Tibial nerve (tissue), 4 donors: ENCODE data around the gene ATXN7L1. TPM values are rescaled to one million over a fixed set of nuclear protein-coding genes. Genes with fewer than 3 reads are reported as not detected.

Experiments
- DNase-seq, 2 donors: peaks; one replicate each; pipeline ENCODE4 v3.0.0-alpha.2; 2019; ENCODE audit warnings: low spot score in 2 of 2
- H3K27ac ChIP-seq, 4 donors: fragments of 200-600 bp; sonication (generic) in 3 of 4; one replicate each; pipeline ENCODE4 v1.5.1; 2017 to 2019; ENCODE audit warnings: mild to moderate bottlenecking in 1 of 4
- H3K27me3 ChIP-seq, 2 donors: fragments of 200-600 bp; sonication (generic) in 1 of 2; one replicate each; pipeline versions ENCODE4 v1.5.1 to v1.6.0; 2017 to 2019
- H3K36me3 ChIP-seq, 3 donors: fragments of 200-600 bp; sonication (generic); one replicate each; pipeline ENCODE4 v1.5.1; 2018 to 2019
- H3K4me1 ChIP-seq, 4 donors: fragments of 200-600 bp; sonication (generic) in 3 of 4; one replicate each; pipeline ENCODE4 v1.5.1; 2017 to 2019
- H3K4me3 ChIP-seq, 4 donors: fragments of 200-600 bp; sonication (generic) in 3 of 4; one replicate each; pipeline ENCODE4 v1.5.1; 2017 to 2019; ENCODE audit warnings: mild to moderate bottlenecking in 1 of 4, moderate library complexity in 1 of 4
- H3K9me3 ChIP-seq, 4 donors: fragments of 200-600 bp; sonication (generic) in 3 of 4; one replicate each; pipeline ENCODE4 v1.5.1; 2017 to 2019
- CTCF ChIP-seq, 5 experiments: fragments of 200-600 bp in 3 of 5; fragments of 450-650 bp in 2 of 5; sonication (generic) in 3 of 5; IDR thresholded peaks; one replicate each; pipeline ENCODE4 v1.5.1; 2016 to 2019; ENCODE audit warnings: antibody characterized with exemption in 5 of 5, mild to moderate bottlenecking in 3 of 5, moderate library complexity in 2 of 5
- EP300 ChIP-seq, 2 donors: sonication (generic); formaldehyde crosslinking; IDR thresholded peaks; one replicate each; pipeline ENCODE4 v1.6.1; 2017; ENCODE audit warnings: antibody characterized with exemption in 2 of 2, mild to moderate bottlenecking in 1 of 2
- POLR2A ChIP-seq, 2 donors: fragments of 450-650 bp; IDR thresholded peaks; one replicate each; pipeline ENCODE4 v1.6.1; 2017; ENCODE audit warnings: antibody characterized with exemption in 2 of 2, mild to moderate bottlenecking in 2 of 2, moderate library complexity in 2 of 2
- WGBS, 2 donors: methylation state at CpG; one replicate each; pipeline ENCODE4 v1.1.5; 2018; 5-methylcytosine and 5-hydroxymethylcytosine counted together
- total RNA-seq, 4 donors: library from RNA; depleted of rRNA; stranded (reverse); fragments of >200 nt; gene quantifications; one replicate each; pipeline ENCODE4 v1.1.0, GENCODE V29; 2016

Gene ATXN7L1
- total RNA-seq, 4 donors from 2014 or later, result 14.6 to 22.5 (median 19.1) TPM

GRCh38 chr7:105751054-105751453, 125.3 kb downstream of the ATXN7L1 start:
- Histone ChIP-seq H3K36me3 (peaks cover 0 to 22% (median 0%) of the 10 kb centered on the region in 3 donors), H3K4me1 (no peaks in the 10 kb centered on the region), H3K27ac (no peak overlapping the region), H3K27me3 (no peaks in the 10 kb centered on the region), H3K4me3 (no peak overlapping the region), H3K9me3 (no peaks in the 10 kb centered on the region)
- TF ChIP-seq CTCF (IDR thresholded peaks at IDR 0.05), result no peak
- TF ChIP-seq EP300 (IDR thresholded peaks at IDR 0.05), result no peak
- TF ChIP-seq POLR2A (IDR thresholded peaks at IDR 0.05), result no peak
- DNase-seq, result no peak
- WGBS, 2 donors, result 91 to 93% methylated on average over 3 of the region's 3 CpGs

GRCh38 chr7:105748701-105749100, 127.7 kb downstream of the ATXN7L1 start:
- WGBS, 2 donors, result 56 to 66% methylated on average over 4 of the region's 4 CpGs
- TF ChIP-seq EP300 (IDR thresholded peaks at IDR 0.05) (no peak), CTCF (IDR thresholded peaks at IDR 0.05) (no peak), POLR2A (IDR thresholded peaks at IDR 0.05) (no peak)
- H3K36me3 ChIP-seq, result peaks cover 0 to 22% (median 0%) of the 10 kb centered on the region in 3 donors
- no peaks in the 10 kb centered on the region for H3K4me1 ChIP-seq
- no peaks in the 10 kb centered on the region for H3K9me3 ChIP-seq
- no peak overlapping the region for H3K27ac ChIP-seq
- DNase-seq, result no peak
- H3K4me3 ChIP-seq, result no peak overlapping the region
- no peaks in the 10 kb centered on the region for H3K27me3 ChIP-seq

GRCh38 chr7:105745681-105746330, 130.6 kb downstream of the ATXN7L1 start:
- Histone ChIP-seq H3K27me3 (no peaks in the 10 kb centered on the region), H3K4me3 (no peak overlapping the region), H3K4me1 (no peaks in the 10 kb centered on the region), H3K27ac (no peak overlapping the region), H3K36me3 (peaks cover 0 to 19% (median 0%) of the 10 kb centered on the region in 3 donors), H3K9me3 (no peaks in the 10 kb centered on the region)
- TF ChIP-seq POLR2A (IDR thresholded peaks at IDR 0.05) (no peak), EP300 (IDR thresholded peaks at IDR 0.05) (no peak), CTCF (IDR thresholded peaks at IDR 0.05) (no peak)
- DNase-seq, result no peak
- 77 to 87% methylated on average over 7 of the region's 7 CpGs for WGBS, 2 donors

- TF ChIP-seq EP300 (IDR thresholded peaks at IDR 0.05), result no peak
- no peak for TF ChIP-seq CTCF (IDR thresholded peaks at IDR 0.05)
- TF ChIP-seq POLR2A (IDR thresholded peaks at IDR 0.05), result no peak
- Histone ChIP-seq H3K4me3 (no peak overlapping the region), H3K9me3 (no peaks in the 10 kb centered on the region), H3K27ac (no peak overlapping the region), H3K27me3 (no peaks in the 10 kb centered on the region), H3K36me3 (peaks cover 0 to 7% (median 0%) of the 10 kb centered on the region in 3 donors), H3K4me1 (no peaks in the 10 kb centered on the region)
- WGBS, 2 donors, result 100% methylated on average over 1 of the region's 1 CpG
- DNase-seq, result no peak
Measured at GRCh38 chr7:105744258-105744657, 132.1 kb downstream of the ATXN7L1 start.

GRCh38 chr7:105743351-105744090, 132.9 kb downstream of the ATXN7L1 start:
- Histone ChIP-seq H3K4me3 (no peak overlapping the region), H3K9me3 (no peaks in the 10 kb centered on the region), H3K36me3 (peaks cover 0 to 5% (median 0%) of the 10 kb centered on the region in 3 donors), H3K27ac (no peak overlapping the region), H3K27me3 (no peaks in the 10 kb centered on the region), H3K4me1 (no peaks in the 10 kb centered on the region)
- no peak for TF ChIP-seq CTCF (IDR thresholded peaks at IDR 0.05)
- no peak for TF ChIP-seq EP300 (IDR thresholded peaks at IDR 0.05)
- no peak for TF ChIP-seq POLR2A (IDR thresholded peaks at IDR 0.05)
- no peak for DNase-seq
- WGBS, 2 donors, result 83 to 85% methylated on average over 11 of the region's 11 CpGs
